GM18502 (cell line): ENCODE results near the gene ECM2.

Source experiments
- ATAC-seq: cut with Tn5 transposase; IDR thresholded peaks from one replicate; pipeline ENCODE4 v1.9.1; 2021; ENCODE audit warnings: mild to moderate bottlenecking; ENCODE audit not compliant: unreplicated experiment, poor library complexity

The ECM2 gene

GRCh38 chr9:92476962-92477361 is 58.8 kb downstream of the ECM2 start:
- ATAC-seq = peak; percentile 65

GRCh38 chr9:92474587-92474986 is 61.2 kb downstream of the ECM2 start:
- no peak for ATAC-seq

- ATAC-seq = no peak
Measured at GRCh38 chr9:92468206-92468605, 67.6 kb downstream of the ECM2 start.

GRCh38 chr9:92467511-92467910 is 68.3 kb downstream of the ECM2 start:
- no peak for ATAC-seq

- ATAC-seq = no peak
Measured at GRCh38 chr9:92467041-92467440, 68.7 kb downstream of the ECM2 start.

GRCh38 chr9:92463984-92464383 is 71.8 kb downstream of the ECM2 start:
- no peak for ATAC-seq

GRCh38 chr9:92463387-92463786 is 72.4 kb downstream of the ECM2 start:
- no peak for ATAC-seq

GRCh38 chr9:92457576-92457975 is 78.2 kb downstream of the ECM2 start:
- ATAC-seq = no peak

- no peak for ATAC-seq
Measured at GRCh38 chr9:92455217-92455616, 80.6 kb downstream of the ECM2 start.

GRCh38 chr9:92446536-92446935 is 89.3 kb downstream of the ECM2 start:
- ATAC-seq = no peak
